NCI-H774 (cell line): ENCODE data around the gene CNPY1.

Experiments
- DNase-seq: peaks from one replicate; lab custom pipeline; 2025; lab: John Stamatoyannopoulos, UW

CNPY1 gene

DNA sequence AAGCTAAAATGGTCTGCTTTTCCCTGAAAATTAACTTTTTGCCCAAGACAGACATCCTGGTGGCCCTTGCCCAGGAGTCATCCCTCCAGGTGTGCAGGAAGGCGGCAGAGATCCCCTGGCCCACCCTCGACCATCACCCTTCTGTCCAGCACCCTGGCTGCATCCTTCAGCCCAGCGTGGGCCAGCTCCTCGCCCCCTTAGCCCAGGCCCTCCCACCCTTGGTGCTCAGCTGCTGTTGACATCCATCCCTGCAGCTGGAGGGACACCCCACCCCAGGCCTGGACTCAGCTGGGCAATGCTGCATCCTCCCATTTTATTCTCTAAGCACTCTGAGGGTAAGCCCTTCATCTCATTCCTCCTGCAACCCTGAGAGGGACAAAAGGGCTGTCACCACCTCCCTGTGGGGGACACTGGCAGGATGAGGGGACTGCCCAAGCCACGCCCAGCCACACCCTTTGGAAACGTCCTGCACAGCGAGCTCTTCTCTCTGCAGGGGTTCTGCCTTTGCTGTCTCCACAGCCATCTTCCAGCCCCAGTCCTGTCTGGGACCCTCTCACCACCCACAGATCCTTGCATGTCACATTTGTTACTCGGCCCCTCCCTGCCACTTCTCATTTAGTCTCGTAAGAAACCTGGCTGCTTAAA, 57.8 kb downstream of the CNPY1 start:
- no peak for DNase-seq

DNA sequence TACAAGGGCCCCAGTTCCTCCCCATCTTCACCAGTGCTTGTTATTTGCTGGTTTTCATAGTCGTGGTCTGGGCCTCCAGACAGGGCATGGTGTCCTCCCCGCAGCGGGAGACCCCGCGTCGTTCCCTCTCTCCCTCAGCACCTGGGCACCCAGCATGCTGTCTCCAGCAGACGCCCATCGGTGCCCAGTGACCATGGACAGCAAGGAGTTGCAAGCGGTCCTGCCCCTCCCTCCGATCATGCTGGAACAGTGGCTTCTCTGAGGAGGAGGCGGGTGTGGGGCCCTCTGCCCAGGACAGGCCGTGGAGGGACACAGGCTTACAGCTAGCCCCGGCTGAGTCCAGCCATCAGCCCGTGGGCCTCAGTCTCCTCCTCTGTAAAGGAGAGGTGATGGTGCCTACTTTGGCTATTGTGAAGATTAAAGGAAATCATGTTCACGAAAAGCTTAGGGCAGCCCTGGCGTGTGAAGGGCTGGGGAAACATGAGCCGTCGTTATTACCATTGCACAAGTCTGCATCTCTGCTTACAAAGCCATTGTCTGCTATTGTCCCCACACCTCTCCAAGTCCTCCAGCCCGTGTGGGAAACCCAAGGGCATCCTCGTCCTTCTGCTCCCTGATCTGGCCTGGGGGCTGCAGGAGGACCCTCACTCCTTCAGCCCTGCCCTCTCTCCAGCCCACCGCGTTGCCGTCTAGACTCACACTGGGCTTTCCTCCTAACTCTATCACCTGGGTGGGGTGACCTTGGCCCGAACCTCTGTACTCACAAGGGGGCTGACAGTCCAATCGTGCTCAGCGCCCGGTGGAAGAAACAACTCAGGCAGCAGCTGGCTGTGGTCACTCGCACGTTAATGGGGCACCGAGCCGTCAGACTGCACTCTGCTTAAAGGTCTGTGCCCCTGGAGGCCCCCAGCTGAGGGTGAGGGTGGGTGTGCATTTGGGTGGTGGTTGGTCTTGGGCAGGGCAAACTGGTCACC, 58.6 kb downstream of the CNPY1 start:
- no peak for DNase-seq

GRCh38 chr7:155486783-155487508, 59.4 kb downstream of the CNPY1 start:
- no peak for DNase-seq

GRCh38 chr7:155484483-155485399, 61.6 kb downstream of the CNPY1 start:
- DNase-seq, result no peak

- DNase-seq, result no peak
These were observed 62.5 kb downstream of the CNPY1 start for GRCh38 chr7:155483868-155484325.

GRCh38 chr7:155483245-155483644, 63.1 kb downstream of the CNPY1 start:
- DNase-seq, result no peak

- no peak for DNase-seq
These were observed 63.7 kb downstream of the CNPY1 start for GRCh38 chr7:155482511-155483183.

DNA sequence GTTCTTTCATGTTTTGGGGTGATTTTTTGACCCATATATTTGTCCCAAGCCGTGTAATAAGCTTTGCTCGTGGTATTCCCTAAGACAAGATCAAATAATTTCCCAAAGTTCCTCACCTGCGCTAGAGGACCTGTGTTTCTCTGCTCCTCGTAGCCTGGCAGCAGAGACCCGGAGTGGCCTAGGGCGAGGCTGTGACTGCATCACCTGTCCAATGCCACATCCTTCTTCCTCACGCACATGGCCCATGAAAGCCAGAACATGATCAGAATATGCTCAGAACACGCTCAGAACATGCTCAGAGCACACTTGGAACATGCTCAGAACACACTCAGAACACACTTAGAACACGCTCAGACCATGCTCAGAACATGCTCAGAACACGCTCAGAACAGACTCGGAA, 64.6 kb downstream of the CNPY1 start:
- no peak for DNase-seq

- DNase-seq, result no peak
These were observed 68.9 kb downstream of the CNPY1 start for GRCh38 chr7:155477476-155477875.

- DNase-seq, result no peak
These were observed 74.6 kb downstream of the CNPY1 start for GRCh38 chr7:155471718-155472117.

DNA sequence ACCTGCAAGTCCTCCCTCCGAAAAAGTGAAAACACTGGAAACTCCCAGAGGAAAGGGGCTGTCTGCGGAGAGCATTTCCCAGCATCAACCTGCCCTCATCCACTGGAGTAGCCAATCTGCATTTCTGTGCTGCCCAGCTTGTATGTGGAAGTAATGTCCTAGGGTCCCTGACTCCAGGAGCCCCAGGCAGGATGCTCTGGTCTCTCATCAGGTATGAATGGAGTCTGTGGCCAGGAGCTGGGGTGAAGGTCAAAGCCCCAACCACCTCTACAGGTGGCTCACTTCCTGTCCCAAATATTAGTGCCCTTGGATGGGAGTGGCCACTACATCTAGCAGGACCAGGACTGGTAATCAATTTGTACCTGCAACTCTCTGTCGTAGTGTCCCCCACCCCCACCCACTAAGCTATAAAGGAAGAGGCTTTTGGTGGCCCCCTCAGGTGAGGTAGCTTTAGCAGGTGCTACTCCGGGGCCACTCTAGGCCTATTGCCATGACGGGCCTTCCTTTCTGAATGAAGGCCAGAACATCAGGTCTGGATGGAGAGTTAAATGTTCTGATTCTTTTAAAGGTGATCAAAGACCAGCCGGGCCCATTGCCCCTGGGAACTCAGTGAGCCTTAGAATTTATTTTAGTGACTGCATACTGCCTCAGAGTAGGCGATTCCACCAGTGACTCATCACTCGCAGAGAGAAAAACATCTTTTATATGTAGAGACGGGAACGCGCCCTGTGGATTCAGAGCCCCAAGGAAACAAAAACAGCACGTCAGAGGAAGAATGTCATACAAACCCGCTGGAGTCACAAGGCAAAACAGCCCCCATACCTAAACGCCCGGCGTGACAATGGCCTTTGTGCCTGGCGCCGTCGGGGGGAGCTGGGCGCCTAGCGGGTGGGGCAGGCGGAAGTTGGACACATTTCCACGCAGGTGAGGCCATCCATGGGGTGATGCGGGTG, 75.4 kb downstream of the CNPY1 start:
- DNase-seq, result no peak

GRCh38 chr7:155470186-155470487, 76.2 kb downstream of the CNPY1 start:
- DNase-seq, result no peak

DNA sequence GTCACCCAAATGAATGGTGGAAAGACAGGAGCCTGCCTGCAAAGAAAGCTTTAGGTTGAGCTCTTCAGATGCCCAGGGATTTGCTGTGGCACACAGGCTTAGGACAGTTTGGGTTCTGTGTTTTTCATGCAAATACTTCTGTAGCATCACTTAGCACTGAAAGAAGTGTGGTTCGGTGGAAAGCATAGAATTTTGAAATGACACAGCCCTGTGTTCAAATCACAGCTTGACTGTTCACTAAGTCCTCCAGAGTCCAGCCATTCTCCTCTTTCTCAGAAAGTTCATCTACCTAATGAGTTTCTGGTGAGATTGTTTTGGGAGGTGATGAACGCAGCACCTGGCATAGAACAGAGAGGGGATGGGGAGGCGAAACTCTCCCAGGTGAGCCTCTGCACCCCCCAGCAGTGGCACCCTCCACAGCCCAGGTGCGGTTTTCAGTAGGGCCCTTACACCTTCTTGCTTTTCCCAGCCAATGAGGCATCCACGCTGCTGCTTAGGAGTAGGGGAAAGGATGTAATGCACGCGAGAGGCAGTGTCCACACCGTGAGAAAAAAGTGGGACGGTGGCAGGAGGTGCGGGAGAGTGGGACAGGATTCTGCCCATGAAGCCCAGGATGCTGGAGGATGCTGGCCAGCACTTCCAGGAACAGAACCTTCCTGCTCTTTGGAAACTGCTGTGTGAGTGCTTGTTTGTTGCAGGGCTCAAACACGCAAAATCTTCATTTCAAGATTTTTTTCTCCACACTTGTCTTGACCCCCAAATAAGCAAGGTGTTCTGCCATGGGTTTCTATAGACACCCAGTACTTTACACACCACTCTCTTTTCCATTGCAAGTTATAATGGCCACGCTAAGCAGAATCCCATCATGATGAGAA, 76.8 kb downstream of the CNPY1 start:
- no peak for DNase-seq

- no peak for DNase-seq
These were observed 77.6 kb downstream of the CNPY1 start for GRCh38 chr7:155468785-155469148.

DNA sequence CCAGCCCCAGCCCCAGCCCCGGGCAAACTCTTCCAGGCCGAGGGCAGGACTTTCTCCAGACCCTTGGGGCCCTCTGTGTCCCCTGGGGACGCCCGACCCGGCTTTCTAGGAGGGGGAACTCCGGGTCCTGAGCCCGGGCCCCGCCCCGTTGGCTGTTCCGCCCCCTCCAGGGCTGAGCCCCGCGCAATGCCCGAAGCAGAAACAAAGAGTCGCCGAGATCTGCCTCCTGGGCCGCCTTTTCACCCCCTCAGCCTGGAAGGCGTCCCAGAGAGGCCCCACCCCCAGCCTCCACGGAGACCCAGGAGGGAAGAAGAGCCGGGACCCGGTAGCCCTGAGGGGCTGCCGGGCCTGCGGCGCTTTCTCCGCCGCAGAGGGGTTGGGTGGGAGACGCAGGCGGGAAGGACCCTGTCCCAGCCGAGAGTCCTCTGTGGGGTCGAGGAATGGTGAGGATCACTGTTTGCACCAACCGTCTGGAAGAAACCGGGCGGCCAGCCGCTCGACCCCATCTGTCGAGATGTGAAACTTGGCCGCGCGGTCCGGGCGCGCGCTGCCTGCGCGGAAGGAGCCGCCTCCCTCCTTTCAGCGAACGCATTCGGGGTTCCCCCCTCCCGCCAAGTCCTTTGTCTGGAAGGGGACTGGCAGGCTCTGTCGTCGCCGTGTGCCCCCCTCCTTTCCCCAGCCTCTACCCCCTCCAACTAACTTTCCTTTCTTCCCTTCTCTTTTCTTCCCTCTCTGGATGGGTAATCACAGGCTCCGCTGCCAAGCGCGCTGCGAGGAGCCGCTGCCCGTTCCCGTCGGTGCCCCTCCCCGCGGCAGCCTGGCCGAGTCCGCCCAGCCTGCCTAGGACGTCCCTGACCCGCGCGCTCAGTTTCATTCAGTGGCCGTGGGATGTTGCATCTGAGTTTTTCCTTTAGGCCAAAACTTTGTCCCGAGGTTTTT, 78.2 kb downstream of the CNPY1 start:
- no peak for DNase-seq

DNA sequence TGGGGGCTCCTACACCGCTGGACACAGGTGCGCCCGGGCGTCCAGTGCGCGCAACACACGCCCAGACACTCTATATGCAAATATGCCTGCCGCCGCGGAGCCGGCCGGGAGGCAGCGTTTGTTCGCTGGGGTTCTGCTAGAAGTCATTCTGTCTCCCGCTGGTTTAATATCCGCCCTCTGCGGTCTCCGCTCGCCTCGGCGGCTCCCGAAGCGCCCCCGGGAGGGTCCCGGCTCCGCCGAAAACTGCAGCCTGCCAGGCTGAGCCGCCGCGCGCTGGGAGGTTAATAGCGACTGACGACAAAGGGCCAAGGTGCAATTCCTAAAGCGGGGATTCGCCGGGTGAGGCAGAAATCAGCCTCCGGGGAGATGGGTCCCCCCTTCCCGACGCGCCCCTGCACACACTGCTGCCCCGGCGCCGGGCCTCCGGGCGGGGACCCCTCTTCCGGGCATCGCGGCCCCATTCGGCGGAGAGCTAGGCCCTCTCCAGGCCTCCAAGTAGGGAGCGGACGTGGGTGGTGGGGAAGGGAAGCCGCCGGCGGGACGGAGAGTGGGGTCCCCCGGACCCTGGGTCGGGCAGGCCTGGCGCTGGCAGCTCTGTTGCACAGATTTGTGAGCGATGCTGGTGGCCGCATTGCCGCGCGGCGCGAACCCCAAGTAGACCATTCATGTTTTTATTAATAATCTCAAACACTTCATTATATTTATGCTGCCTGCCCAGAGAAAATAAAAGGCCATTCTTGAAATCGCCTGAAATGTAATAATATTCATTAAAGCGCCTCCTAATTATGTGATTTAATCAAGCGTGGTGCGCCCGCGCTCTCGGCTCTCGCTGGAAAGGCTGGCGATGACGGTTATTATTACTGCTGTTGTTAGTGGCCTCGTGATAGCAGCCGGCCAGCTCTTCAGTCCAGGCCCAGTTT, 79.3 kb downstream of the CNPY1 start:
- no peak for DNase-seq
